ENCODE data around the gene PCNT. TPM values are rescaled to one million over a fixed set of nuclear protein-coding genes. Genes with fewer than 3 reads are reported as not detected.

PCNT gene
- total RNA-seq, 1 experiment from 2014 or later: 39.6 TPM

DNA sequence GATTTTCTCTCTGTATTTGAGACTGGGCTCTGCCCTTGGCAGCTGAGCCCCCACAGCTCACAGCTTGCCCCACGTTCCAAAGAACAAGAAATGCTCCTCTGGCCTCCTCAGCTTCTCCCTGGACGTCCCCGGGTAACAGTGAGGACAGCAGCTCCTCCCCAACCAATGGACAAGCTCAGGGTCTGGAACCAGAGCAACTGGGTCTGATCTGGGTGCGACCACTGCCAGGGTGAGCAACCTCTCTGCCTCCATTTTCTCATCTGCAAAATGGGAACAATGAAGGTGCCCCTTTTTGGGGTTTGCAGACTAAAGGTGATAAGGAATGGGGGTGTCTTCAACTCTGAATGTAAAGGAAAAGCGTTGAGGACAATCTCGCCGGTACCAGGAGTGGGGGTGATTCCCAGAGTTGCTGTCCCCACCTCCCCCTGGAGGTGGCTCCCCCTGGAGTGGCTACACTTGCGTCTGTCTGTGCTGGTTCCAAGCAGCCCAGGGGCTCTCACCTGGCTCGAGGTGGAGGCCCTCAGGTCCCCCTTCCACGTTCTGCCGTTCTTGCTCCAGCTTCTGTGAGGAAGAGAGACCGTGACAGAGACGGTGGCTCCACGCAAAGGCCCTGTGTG, 7.1 kb upstream of the PCNT start:
- no peak overlapping the region for H3K27ac ChIP-seq (ENCODE audit: insufficient read length, low read depth, low read length)
- H2BK5ac ChIP-seq (ENCODE audit: insufficient read length, low read length): no peak overlapping the region
- WGBS (ENCODE audit: extremely low coverage, insufficient read length, low lambda C conversion rate): no CpG with 5 or more reads among the region's 14 CpGs
- Mint-ChIP-seq H3K4me3 (no peak overlapping the region), H3K27me3 (ENCODE audit: low read depth) (no peaks in the 10 kb centered on the region), H3K4me1 (peaks cover 27% of the 10 kb centered on the region in 2 experiments), H3K9me3 (no peaks in the 10 kb centered on the region), H3K27ac (no peak overlapping the region), H3K36me3 (ENCODE audit: insufficient read depth in 1 of 3, low read depth in 3 of 3) (peaks cover 21 to 31% (median 30%) of the 10 kb centered on the region in 3 experiments; a peak in 6 of 7 replicates)
- TF ChIP-seq, protein P1, sequence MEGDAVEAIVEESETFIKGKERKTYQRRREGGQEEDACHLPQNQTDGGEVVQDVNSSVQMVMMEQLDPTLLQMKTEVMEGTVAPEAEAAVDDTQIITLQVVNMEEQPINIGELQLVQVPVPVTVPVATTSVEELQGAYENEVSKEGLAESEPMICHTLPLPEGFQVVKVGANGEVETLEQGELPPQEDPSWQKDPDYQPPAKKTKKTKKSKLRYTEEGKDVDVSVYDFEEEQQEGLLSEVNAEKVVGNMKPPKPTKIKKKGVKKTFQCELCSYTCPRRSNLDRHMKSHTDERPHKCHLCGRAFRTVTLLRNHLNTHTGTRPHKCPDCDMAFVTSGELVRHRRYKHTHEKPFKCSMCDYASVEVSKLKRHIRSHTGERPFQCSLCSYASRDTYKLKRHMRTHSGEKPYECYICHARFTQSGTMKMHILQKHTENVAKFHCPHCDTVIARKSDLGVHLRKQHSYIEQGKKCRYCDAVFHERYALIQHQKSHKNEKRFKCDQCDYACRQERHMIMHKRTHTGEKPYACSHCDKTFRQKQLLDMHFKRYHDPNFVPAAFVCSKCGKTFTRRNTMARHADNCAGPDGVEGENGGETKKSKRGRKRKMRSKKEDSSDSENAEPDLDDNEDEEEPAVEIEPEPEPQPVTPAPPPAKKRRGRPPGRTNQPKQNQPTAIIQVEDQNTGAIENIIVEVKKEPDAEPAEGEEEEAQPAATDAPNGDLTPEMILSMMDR (conservative IDR thresholded peaks at IDR 0.05): no peak
- no peaks in the 10 kb centered on the region for H3K9me3 ChIP-seq (ENCODE audit: control insufficient read depth, low read depth, low read length)
- H3K27me3 ChIP-seq (ENCODE audit: insufficient read depth, low read length): no peaks in the 10 kb centered on the region
- H3K9ac ChIP-seq (ENCODE audit: extremely low read depth, insufficient read length, low read length): no peak overlapping the region
- H2BK20ac ChIP-seq (ENCODE audit: low read depth, low read length, poor library complexity, severe bottlenecking): no peak overlapping the region
- peaks cover 2% of the 10 kb centered on the region for H3K79me1 ChIP-seq (ENCODE audit: insufficient read depth, low read depth, low read length, poor library complexity, severe bottlenecking)
- peaks cover 7% of the 10 kb centered on the region; the same call in 1 of the 2 replicates for H3K4me1 ChIP-seq (ENCODE audit: insufficient read depth, low read length)
- H2BK120ac ChIP-seq (ENCODE audit: low read depth, low read length, poor library complexity, severe bottlenecking): no peak overlapping the region
- no peak overlapping the region for H3T11ph ChIP-seq (ENCODE audit: low read length)
- DNase-seq: no peak
- H2AK5ac ChIP-seq (ENCODE audit: insufficient read length, low read length): no peak overlapping the region
- no peak overlapping the region for H4K5ac ChIP-seq (ENCODE audit: insufficient read length, low read depth, low read length)
- no peak overlapping the region for H3K23ac ChIP-seq (ENCODE audit: insufficient read length, low read depth, low read length)
- no peak overlapping the region for H3K14ac ChIP-seq (ENCODE audit: insufficient read depth, low read length)
- H3K4ac ChIP-seq (ENCODE audit: low read depth, low read length): no peak overlapping the region
- no peak overlapping the region for H3K18ac ChIP-seq (ENCODE audit: insufficient read length, low read depth, low read length)
- no peak overlapping the region for H2BK12ac ChIP-seq (ENCODE audit: insufficient read length, low read depth, low read length)
- H2AFZ ChIP-seq (ENCODE audit: low read length): no peak overlapping the region
- no peak overlapping the region for H4K8ac ChIP-seq (replicated peaks; ENCODE audit: insufficient read length, low read depth, low read length)
- no peak overlapping the region for H3K4me2 ChIP-seq (ENCODE audit: insufficient read depth, insufficient read length, low read length)
- H3K23me2 ChIP-seq (ENCODE audit: insufficient read length, low read depth, low read length, poor library complexity, severe bottlenecking): no peaks in the 10 kb centered on the region
- no peaks in the 10 kb centered on the region for H4K20me1 ChIP-seq (ENCODE audit: control insufficient read depth, insufficient read depth, insufficient read length)
- no peak overlapping the region for H4K91ac ChIP-seq (ENCODE audit: insufficient read length, low read depth, low read length)
- H3K56ac ChIP-seq (ENCODE audit: insufficient read length, low read depth, low read length): no peak overlapping the region
- no peak overlapping the region for H2BK15ac ChIP-seq (ENCODE audit: low read depth, low read length)
- H3K79me2 ChIP-seq (ENCODE audit: insufficient read depth, low read length): no peaks in the 10 kb centered on the region; the same call in 1 of the 2 replicates

Data from H9 (cell line).